Naive thymus-derived CD8-positive, alpha-beta T cell (primary cell): Measurements from ENCODE around the gene KIF2B. TPM values are rescaled to one million over a fixed set of nuclear protein-coding genes. Genes with fewer than 3 reads are reported as not detected.
A peak's percentile ranks its signal among the peaks of the same experiment; 100 is the strongest.

Experiments
- ATAC-seq, 2 donors: fragments of 150-1000 bp; cut with Tn5 transposase in 1 of 2; sonication (Bioruptor Pico), chemical (Tn5 transposase) in 1 of 2; 1 replicate in 1 of 2; 2 replicates in 1 of 2; pipeline ENCODE4 v1.10.0; 2021; ENCODE audit warnings: mild to moderate bottlenecking in 2 of 2, moderate library complexity in 2 of 2
- POLR2A ChIA-PET: fragments of 350-600 bp; sonication (Branson Sonifier 250); formaldehyde crosslinking; loops from one replicate; lab custom pipeline; 2021; ENCODE audit warnings: antibody characterized with exemption; lab: Charles Lee
- DNase-seq, 10 donors: peaks; one replicate each; pipeline versions ENCODE4 v3.0.0 to v3.0.0-alpha.2; 2020 to 2022
- H3K27ac Mint-ChIP-seq, 10 donors: one replicate each; pipeline ENCODE4 v1.8.0; 2020 to 2022; ENCODE audit warnings: mild to moderate bottlenecking in 10 of 10, mixed read lengths in 10 of 10, moderate library complexity in 4 of 10, inconsistent platforms in 1 of 10
- H3K27me3 Mint-ChIP-seq, 5 donors: one replicate each; pipeline ENCODE4 v1.8.0; 2021 to 2022; ENCODE audit warnings: mixed read lengths in 5 of 5
- H3K36me3 Mint-ChIP-seq, 3 donors: one replicate each; pipeline ENCODE4 v1.8.0; 2020 to 2022; ENCODE audit warnings: mixed read lengths in 3 of 3, mild to moderate bottlenecking in 2 of 3, inconsistent platforms in 1 of 3
- H3K4me1 Mint-ChIP-seq, 4 donors: one replicate each; pipeline ENCODE4 v1.8.0; 2021 to 2022; ENCODE audit warnings: mixed read lengths in 4 of 4
- H3K4me3 Mint-ChIP-seq, 10 donors: one replicate each; pipeline ENCODE4 v1.8.0; 2020 to 2022; ENCODE audit warnings: mild to moderate bottlenecking in 10 of 10, mixed read lengths in 10 of 10, moderate library complexity in 6 of 10, inconsistent platforms in 1 of 10
- H3K9me3 Mint-ChIP-seq, 9 donors: one replicate each; pipeline ENCODE4 v1.8.0; 2020 to 2022; ENCODE audit warnings: mixed read lengths in 9 of 9, mild to moderate bottlenecking in 3 of 9, inconsistent platforms in 1 of 9, moderate library complexity in 1 of 9
- polyA plus RNA-seq, 3 donors: library from polyadenylated mRNA; unstranded; fragments of 300-500 nt; fragmentation: Illumina TruSeq; gene quantifications; one replicate each; pipeline ENCODE4 v1.2.3, GENCODE V29; 2021
- total RNA-seq, 8 experiments: library from RNA in 2 of 8; stranded (reverse) in 2 of 8; gene quantifications; one replicate each; pipeline ENCODE4 v1.2.3 and lab custom pipeline; 2021 to 2026

KIF2B gene
- total RNA-seq (not detected), polyA plus RNA-seq (not detected), total RNA-seq (lab: John Stamatoyannopoulos, UW) (0 reads per million in 6 experiments)

GRCh38 chr17:53822764-53823163 lies at the start of gene KIF2B:
KIF2B (plus strand) TSS chr17:53822927; CDS start chr17:53823034, 107 bp downstream.
- POLR2A ChIA-PET: no interaction called here
- H3K27ac Mint-ChIP-seq: peak within 1 kb of the TSS in 1 of 10 donors; percentile 65
- no peaks in the 10 kb centered on the region for H3K4me1 Mint-ChIP-seq
- DNase-seq (peak in 1 of 10 donors; percentile 61), ATAC-seq (no peak)
- no peak within 1 kb of the TSS for H3K4me3 Mint-ChIP-seq
- H3K9me3 Mint-ChIP-seq: peaks cover 0 to 15% (median 7%) of the 10 kb centered on the region in 9 donors
- no peaks in the 10 kb centered on the region for H3K27me3 Mint-ChIP-seq
- H3K36me3 Mint-ChIP-seq: no peaks in the 10 kb centered on the region

DNA sequence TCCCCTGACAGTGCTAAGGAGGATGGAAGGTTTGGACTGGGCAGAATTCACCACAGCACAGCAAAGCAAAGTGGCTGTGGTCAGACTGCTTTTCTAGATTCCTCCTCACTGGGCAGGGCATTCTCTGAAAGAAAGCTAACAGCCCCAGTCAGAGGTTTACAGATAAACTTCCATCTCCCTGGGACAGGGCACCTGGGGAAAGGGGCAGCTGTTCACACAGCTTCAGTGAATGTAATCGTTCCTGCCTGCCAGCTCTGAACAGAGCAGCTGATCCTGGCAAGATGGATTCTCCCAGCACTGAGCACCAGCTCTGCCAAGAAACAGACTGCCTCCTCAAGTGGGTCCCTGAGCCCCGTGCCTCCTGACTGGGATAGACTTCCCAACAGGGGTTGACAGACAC lies 42.4 kb upstream of the KIF2B start:
- ATAC-seq: no peak
- Mint-ChIP-seq H3K9me3 (peaks cover 0 to 23% (median 8%) of the 10 kb centered on the region in 9 donors), H3K4me3 (no peak overlapping the region), H3K4me1 (no peaks in the 10 kb centered on the region), H3K36me3 (no peaks in the 10 kb centered on the region), H3K27ac (no peak overlapping the region), H3K27me3 (no peaks in the 10 kb centered on the region)
- POLR2A ChIA-PET: no interaction called here
- DNase-seq: no peak

- H3K36me3 Mint-ChIP-seq: no peaks in the 10 kb centered on the region
- peaks cover 0 to 15% (median 0%) of the 10 kb centered on the region in 9 donors for H3K9me3 Mint-ChIP-seq
- H3K27ac Mint-ChIP-seq: no peak overlapping the region
- no peak for ATAC-seq
- no peaks in the 10 kb centered on the region for H3K4me1 Mint-ChIP-seq
- POLR2A ChIA-PET: no interaction called here
- H3K4me3 Mint-ChIP-seq: no peak overlapping the region
- no peak for DNase-seq
- H3K27me3 Mint-ChIP-seq: peaks cover 0 to 2% (median 0%) of the 10 kb centered on the region in 5 donors
Observed at GRCh38 chr17:53791551-53791950, 31.2 kb upstream of the KIF2B start.

GRCh38 chr17:53792451-53792850 lies 30.3 kb upstream of the KIF2B start:
- ATAC-seq (no peak), DNase-seq (no peak)
- Mint-ChIP-seq H3K27ac (no peak overlapping the region), H3K36me3 (no peaks in the 10 kb centered on the region), H3K4me1 (no peaks in the 10 kb centered on the region), H3K4me3 (no peak overlapping the region), H3K9me3 (peaks cover 0 to 15% (median 0%) of the 10 kb centered on the region in 9 donors), H3K27me3 (peaks cover 0 to 2% (median 0%) of the 10 kb centered on the region in 5 donors)
- POLR2A ChIA-PET: no interaction called here

GRCh38 chr17:53792997-53793396 lies 29.7 kb upstream of the KIF2B start:
- no peaks in the 10 kb centered on the region for H3K4me1 Mint-ChIP-seq
- H3K4me3 Mint-ChIP-seq: no peak overlapping the region
- H3K9me3 Mint-ChIP-seq: peaks cover 0 to 15% (median 0%) of the 10 kb centered on the region in 9 donors
- POLR2A ChIA-PET: no interaction called here
- DNase-seq: no peak
- no peak overlapping the region for H3K27ac Mint-ChIP-seq
- no peaks in the 10 kb centered on the region for H3K36me3 Mint-ChIP-seq
- peaks cover 0 to 2% (median 0%) of the 10 kb centered on the region in 5 donors for H3K27me3 Mint-ChIP-seq
- ATAC-seq: no peak

GRCh38 chr17:53794875-53795274 lies 27.9 kb upstream of the KIF2B start:
- H3K36me3 Mint-ChIP-seq: no peaks in the 10 kb centered on the region
- peaks cover 0 to 2% (median 0%) of the 10 kb centered on the region in 5 donors for H3K27me3 Mint-ChIP-seq
- no peak for DNase-seq
- no peak overlapping the region for H3K4me3 Mint-ChIP-seq
- no peak overlapping the region for H3K27ac Mint-ChIP-seq
- POLR2A ChIA-PET: no interaction called here
- no peaks in the 10 kb centered on the region for H3K4me1 Mint-ChIP-seq
- peaks cover 0 to 9% (median 0%) of the 10 kb centered on the region in 9 donors for H3K9me3 Mint-ChIP-seq
- no peak for ATAC-seq

DNA sequence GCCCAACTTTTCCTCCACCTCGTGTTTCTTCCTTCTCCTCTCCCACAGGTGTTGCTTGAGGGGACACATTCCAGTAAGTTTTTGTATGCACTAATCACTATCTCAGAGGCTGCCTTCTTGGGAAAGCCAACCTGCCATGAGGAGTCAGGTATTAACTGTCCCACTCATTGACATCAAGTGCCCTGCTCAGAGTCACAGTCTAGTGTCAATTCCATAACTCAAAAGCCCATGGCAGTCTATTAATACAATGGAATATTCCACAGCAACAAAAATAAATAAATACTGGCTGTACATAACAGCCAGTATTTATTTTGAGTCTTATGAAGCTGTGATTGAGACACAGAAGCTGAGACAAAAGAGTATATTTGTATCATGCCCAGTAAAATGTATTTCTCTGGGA lies 26.1 kb upstream of the KIF2B start:
- Mint-ChIP-seq H3K4me1 (no peaks in the 10 kb centered on the region), H3K27me3 (no peaks in the 10 kb centered on the region), H3K36me3 (no peaks in the 10 kb centered on the region), H3K27ac (no peak overlapping the region), H3K9me3 (peaks cover 0 to 4% (median 0%) of the 10 kb centered on the region in 9 donors), H3K4me3 (no peak overlapping the region)
- ATAC-seq: no peak
- DNase-seq: no peak
- POLR2A ChIA-PET: no interaction called here

DNA sequence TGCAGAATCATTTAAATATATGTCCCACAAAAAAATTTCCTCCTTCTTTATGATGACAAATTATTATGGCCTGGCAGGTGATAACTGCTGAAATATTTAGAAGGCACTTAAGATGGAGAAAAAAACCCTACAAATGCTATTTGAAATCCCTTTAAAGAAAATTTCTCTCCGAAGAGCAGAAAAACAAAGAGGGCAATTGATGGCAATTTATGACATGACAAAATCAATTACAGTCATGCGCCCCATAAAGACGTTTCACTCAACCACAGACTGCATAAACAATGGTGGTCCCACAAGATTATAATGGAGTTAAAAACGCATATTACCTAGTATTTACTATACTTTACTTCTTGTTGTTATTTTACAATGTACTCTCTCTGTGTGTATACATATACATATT lies 25.2 kb upstream of the KIF2B start:
- H3K4me3 Mint-ChIP-seq: no peak overlapping the region
- POLR2A ChIA-PET: no interaction called here
- peaks cover 0 to 4% (median 0%) of the 10 kb centered on the region in 9 donors for H3K9me3 Mint-ChIP-seq
- ATAC-seq: no peak
- H3K27me3 Mint-ChIP-seq: no peaks in the 10 kb centered on the region
- H3K4me1 Mint-ChIP-seq: no peaks in the 10 kb centered on the region
- H3K36me3 Mint-ChIP-seq: no peaks in the 10 kb centered on the region
- DNase-seq: no peak
- H3K27ac Mint-ChIP-seq: no peak overlapping the region

- ATAC-seq: no peak
- H3K4me1 Mint-ChIP-seq: no peaks in the 10 kb centered on the region
- H3K27ac Mint-ChIP-seq: no peak overlapping the region
- H3K27me3 Mint-ChIP-seq: no peaks in the 10 kb centered on the region
- H3K4me3 Mint-ChIP-seq: no peak overlapping the region
- H3K9me3 Mint-ChIP-seq: peaks cover 0 to 5% (median 0%) of the 10 kb centered on the region in 9 donors
- no peak for DNase-seq
- H3K36me3 Mint-ChIP-seq: no peaks in the 10 kb centered on the region
- POLR2A ChIA-PET: no interaction called here
Observed at GRCh38 chr17:53804437-53804836, 18.3 kb upstream of the KIF2B start.

DNA sequence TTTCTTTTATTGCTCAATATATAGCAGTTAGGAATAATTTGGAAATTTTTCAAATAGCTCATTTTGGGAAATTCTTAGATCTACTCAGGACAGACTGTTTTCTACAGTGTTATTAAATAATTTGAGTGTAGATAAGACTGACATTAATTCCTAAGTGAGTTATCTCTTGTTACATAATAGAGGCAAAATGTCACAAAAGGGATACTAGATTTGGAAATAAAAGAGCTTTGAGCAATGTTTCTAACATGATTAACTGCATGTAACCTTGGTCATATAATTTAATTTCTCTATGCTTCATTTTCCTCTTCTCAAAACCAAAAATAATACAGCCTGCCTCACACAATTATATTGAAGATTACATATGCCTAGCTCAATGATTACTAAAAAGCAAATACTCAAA lies 16.3 kb upstream of the KIF2B start:
- no peaks in the 10 kb centered on the region for H3K36me3 Mint-ChIP-seq

GRCh38 chr17:53807286-53807685 lies 15.4 kb upstream of the KIF2B start:
- peaks cover 0 to 5% (median 0%) of the 10 kb centered on the region in 9 donors for H3K9me3 Mint-ChIP-seq
- POLR2A ChIA-PET: no interaction called here
- DNase-seq (no peak), ATAC-seq (no peak)
- H3K27ac Mint-ChIP-seq: no peak overlapping the region
- H3K4me3 Mint-ChIP-seq: no peak overlapping the region
- H3K4me1 Mint-ChIP-seq: no peaks in the 10 kb centered on the region
- H3K36me3 Mint-ChIP-seq: no peaks in the 10 kb centered on the region
- H3K27me3 Mint-ChIP-seq: no peaks in the 10 kb centered on the region

More for the DNA sequence above, 16.3 kb upstream of the KIF2B start:
- Mint-ChIP-seq H3K4me1 (no peaks in the 10 kb centered on the region), H3K27me3 (no peaks in the 10 kb centered on the region), H3K27ac (no peak overlapping the region), H3K9me3 (peaks cover 0 to 5% (median 0%) of the 10 kb centered on the region in 9 donors), H3K4me3 (no peak overlapping the region)
- DNase-seq (no peak), ATAC-seq (no peak)
- POLR2A ChIA-PET: no interaction called here

DNA sequence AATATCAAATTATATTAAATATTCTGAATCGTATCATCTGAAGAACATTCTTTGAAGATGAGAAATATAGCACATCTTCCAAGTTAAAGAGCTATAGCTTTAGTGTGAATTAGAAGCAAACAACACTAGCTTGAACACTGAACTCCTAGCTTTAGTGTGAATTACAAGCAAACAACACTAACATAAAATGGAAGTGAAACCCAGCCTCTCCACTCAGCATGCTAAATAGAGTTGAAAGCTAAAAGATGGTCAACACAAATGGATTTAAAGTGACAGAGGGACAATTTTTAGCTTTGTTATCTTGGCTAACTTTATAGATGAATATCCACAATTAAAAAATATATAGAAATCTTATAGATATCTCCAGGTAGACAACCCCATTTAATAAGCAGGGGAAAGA lies 4.5 kb upstream of the KIF2B start:
- Mint-ChIP-seq H3K27me3 (no peaks in the 10 kb centered on the region), H3K4me3 (no peak overlapping the region)

DNA sequence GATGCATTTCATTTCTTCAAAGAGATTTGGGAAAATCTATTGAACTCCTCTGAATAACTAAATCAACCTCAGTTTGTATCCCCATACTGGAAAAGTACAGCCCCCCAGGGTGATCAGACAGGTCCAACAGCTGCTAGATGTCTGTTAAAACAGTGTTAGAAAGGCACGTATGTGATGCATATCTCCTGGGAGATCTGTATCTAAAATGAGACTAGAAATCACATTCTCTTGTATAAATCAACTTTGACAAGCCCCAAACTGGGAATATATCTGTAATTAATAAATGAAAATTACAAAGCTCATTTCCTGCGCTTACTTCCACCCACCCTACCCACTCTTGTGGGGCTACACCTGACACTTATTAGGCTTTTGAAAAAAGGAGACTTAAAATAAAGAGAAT lies 3.8 kb upstream of the KIF2B start:
- Mint-ChIP-seq H3K4me1 (no peaks in the 10 kb centered on the region), H3K9me3 (peaks cover 0 to 15% (median 0%) of the 10 kb centered on the region in 9 donors), H3K27me3 (no peaks in the 10 kb centered on the region), H3K36me3 (no peaks in the 10 kb centered on the region), H3K4me3 (no peak overlapping the region), H3K27ac (no peak overlapping the region)
- POLR2A ChIA-PET: no interaction called here
- DNase-seq: no peak
- ATAC-seq: no peak

More for the DNA sequence above, 4.5 kb upstream of the KIF2B start:
- Mint-ChIP-seq H3K36me3 (no peaks in the 10 kb centered on the region), H3K4me1 (no peaks in the 10 kb centered on the region), H3K9me3 (peaks cover 0 to 15% (median 0%) of the 10 kb centered on the region in 9 donors), H3K27ac (no peak overlapping the region)
- POLR2A ChIA-PET: no interaction called here
- DNase-seq (no peak), ATAC-seq (no peak)

GRCh38 chr17:53819956-53820355 lies 2.8 kb upstream of the KIF2B start:
- no peaks in the 10 kb centered on the region for H3K4me1 Mint-ChIP-seq
- no peak for DNase-seq
- peaks cover 0 to 15% (median 3%) of the 10 kb centered on the region in 9 donors for H3K9me3 Mint-ChIP-seq
- POLR2A ChIA-PET: no interaction called here
- no peak overlapping the region for H3K4me3 Mint-ChIP-seq
- H3K36me3 Mint-ChIP-seq: no peaks in the 10 kb centered on the region
- ATAC-seq: no peak
- H3K27me3 Mint-ChIP-seq: no peaks in the 10 kb centered on the region
- no peak overlapping the region for H3K27ac Mint-ChIP-seq
